HG03280 (cell line): ENCODE measurements around the gene CCND1.

Source experiments
- ATAC-seq: cut with Tn5 transposase; IDR thresholded peaks from one replicate; pipeline ENCODE4 v1.9.1; 2021; ENCODE audit warnings: mild to moderate bottlenecking, moderate library complexity; ENCODE audit not compliant: unreplicated experiment

The CCND1 gene

DNA sequence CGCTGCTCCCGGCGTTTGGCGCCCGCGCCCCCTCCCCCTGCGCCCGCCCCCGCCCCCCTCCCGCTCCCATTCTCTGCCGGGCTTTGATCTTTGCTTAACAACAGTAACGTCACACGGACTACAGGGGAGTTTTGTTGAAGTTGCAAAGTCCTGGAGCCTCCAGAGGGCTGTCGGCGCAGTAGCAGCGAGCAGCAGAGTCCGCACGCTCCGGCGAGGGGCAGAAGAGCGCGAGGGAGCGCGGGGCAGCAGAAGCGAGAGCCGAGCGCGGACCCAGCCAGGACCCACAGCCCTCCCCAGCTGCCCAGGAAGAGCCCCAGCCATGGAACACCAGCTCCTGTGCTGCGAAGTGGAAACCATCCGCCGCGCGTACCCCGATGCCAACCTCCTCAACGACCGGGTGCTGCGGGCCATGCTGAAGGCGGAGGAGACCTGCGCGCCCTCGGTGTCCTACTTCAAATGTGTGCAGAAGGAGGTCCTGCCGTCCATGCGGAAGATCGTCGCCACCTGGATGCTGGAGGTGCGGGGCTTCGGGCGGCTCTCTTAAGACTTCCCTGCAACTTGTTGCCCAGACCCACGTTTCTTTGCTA, at the start of gene CCND1:
TSS of gene CCND1 (plus strand) at position 162 of the 587 bp plus-strand sequence. CDS start at position 320, 158 bp downstream.
- no peak for ATAC-seq

DNA sequence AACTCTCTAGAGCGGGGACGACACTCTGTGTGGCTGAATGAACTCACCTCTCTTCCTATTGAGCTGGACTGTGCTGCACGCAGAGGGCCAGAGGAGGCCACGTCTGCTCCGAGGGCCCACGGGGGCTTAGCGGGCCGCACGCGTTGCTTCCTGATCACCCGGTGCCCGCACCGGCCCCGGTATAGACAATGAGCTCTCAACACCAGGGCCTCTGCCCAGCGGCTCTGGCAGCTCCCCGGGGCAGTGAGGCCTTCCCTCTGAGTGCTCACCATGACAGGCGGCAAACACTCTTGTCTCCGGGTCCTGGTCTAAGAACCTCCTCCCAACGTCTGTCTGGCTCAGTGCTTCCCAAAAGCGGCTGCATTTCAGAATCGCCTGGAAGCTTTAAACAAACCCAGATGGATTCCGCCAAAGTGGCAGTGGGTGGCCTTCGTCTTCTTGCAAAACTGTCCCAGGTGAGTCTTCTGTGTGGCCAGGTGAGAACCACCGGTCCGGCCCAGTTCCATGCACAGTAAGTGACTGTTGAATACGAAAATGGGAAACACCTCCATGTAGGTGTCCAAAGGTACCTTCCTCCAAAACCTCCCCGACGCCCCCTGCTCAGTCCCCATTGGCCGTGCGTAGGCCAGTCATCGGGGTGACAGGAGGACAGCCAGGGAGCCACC, 47.8 kb upstream of the CCND1 start:
- ATAC-seq, result no peak

DNA sequence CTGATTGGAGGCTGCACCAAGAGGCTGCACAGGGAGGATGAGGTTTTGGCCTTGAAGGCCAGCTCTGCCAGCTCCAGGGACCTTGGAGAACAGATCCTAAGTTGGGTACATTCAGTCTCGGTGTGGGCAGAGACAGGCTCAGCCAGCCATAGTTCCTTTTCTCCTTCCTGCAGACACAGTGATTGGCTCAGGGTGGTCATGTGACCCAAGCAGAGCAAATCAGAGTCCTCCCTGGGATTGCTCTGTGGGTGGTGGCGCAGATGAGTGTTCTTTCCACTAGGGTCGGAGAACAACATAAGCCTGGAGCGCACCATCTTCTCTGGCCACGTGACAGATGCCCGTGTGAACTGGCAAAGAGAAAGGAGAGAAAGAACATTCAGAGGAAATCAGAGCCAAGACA, 47.1 kb upstream of the CCND1 start:
- no peak for ATAC-seq

DNA sequence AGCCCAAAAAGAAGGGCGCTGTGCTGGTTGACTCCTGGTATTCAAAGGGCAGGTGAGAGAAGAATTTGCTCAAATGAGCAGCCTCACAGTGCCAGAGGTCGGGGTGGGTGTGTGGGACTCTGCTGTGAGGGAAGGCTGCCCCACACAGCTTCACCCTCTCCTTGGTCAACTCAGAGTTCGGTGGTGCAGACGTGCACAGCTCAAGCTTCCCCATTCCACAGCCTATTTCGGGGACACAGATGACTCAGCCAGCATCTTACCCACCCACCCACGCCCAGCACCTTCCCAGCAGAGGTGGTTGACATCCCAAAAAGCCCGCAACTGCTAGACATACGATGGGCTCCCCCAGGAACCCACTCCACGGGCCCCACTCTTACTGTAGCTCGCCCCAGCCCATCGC, 46.5 kb upstream of the CCND1 start:
- ATAC-seq, result no peak

DNA sequence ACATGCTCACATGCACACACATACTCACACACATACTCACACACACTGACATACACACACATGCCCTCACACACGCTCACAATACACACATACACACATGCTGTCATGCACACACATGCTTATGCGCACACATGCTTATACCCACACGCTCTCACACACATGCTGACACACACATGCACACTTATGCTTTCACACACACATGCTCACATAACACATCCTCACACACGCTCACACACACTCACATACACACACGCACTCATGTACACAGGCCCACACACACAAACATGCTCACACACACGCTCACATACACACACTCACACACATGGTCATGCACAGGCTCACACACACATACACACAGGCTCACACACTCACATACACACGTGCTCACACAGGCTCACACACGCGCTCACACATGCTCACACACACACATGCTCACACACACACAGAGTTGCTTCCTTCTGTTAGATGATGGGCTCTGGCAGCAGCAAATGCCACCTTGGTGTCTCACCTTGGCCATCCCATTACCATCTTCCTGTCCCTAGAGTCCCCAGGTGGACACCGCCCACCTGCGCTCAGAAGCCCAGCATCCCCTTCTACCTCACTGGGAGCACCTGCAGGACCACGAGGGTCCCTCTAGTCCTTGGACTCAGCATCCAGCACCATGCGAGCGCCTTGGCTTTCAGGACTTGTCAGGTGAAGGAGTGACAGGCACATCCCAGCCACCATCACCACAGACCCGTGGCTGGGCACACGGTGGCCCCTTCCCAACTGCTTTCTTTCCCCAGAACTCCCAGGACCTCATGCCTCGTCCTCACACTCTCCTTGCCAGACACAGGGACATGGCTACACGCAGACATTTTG, 44.9 kb upstream of the CCND1 start:
- no peak for ATAC-seq

DNA sequence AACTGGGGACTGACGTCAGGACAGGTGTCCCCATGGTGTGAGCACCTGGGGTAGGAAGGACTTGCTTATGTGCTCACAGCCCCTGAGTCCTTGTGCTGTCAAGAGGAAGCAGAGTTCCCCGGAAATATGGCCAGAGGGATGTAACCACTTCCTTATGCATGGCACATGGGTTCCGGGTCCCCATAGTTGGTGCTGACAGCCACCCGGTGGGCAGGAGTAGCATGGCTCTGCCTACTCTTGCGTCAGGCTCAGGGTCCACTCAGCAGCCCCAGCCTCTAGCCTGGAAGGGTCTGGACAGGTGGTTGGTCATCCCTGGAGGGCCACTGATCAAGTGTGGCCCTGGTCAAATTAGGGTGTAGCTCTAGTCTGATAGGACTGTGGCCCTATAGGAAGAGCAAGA, 42.8 kb upstream of the CCND1 start:
- ATAC-seq, result no peak

DNA sequence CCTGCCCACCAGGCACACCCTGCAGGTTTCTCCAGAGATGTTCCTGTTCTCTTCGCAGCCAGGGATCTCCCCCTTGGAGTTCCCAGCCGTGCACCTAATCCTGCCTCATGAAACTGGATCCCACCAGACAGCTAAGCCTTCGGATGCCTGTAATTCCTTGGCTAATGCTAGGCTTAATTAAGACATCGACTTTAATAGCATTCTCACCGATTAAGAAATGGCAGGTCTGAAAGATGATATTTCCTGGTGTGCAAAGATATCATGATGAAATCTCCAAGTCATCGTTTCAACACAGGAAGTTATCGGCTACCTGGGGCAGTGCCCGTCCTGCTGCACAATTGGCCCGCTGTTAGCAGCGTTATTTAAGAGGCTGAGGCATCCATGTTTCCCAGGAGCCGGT, 41.5 kb upstream of the CCND1 start:
- ATAC-seq, result no peak

DNA sequence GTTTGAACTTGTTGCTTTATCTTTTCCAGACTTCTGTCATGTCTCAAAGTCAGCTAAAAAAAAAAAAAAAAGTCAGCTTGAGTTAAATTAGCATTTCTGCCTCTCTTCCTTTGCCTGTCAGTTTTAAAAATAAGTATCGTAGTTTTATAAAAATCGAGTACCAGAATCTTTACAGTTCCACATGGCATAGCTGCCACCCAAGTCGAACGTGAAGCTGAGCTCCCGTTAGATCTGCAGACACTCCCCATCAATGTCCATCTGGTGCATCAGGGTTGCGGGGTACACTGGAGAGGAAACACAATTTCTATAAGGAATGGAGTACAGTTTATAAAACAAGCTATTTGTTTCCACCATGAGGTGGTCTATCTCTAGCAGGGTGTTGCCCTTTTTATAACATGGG, 41.0 kb upstream of the CCND1 start:
- ATAC-seq, result no peak

DNA sequence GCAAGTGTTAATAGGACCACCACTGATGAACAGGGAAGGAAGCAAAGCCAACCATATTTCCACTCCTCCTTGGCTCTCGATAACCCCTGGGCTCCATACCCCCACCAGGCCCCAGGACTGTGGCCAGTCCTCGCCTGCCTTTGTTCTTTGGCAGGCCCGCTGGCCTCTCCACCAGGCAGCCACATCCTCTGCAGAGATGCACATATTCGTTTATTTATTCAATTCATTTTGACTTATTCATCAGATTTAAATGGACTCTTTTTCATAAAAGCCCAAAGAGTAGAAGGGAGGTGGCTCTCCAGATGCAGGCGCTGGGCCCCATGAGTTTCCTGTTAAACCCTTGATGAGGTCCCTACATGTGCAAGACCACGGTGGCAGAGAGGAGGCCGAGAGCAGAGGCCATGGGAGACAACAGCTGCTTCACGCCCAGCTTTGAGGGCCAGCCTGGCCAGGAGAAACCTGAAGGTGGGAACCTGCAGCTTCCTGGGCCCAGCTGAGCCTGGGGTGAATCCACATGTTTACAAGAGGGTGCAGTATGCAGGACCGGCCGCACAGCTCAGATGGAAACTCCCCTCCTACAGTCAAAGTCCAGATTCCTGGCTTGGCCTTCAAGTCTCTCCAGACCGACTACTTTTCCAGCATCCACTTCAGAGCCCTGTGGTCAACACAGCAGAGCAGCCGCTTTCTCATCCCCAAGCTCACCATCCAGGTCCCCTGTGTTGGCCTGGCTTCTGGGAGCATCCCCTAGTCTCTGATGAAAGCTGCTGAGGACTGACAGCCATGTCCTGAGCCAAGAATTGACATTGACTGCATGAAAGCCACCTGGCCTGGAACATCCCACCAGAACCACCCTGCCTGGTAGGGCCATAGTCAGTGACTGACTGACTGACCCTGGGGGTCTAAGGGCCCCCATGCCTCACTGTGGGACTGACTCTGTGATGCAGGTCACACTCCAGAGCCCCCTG, 39.7 kb upstream of the CCND1 start:
- no peak for ATAC-seq

DNA sequence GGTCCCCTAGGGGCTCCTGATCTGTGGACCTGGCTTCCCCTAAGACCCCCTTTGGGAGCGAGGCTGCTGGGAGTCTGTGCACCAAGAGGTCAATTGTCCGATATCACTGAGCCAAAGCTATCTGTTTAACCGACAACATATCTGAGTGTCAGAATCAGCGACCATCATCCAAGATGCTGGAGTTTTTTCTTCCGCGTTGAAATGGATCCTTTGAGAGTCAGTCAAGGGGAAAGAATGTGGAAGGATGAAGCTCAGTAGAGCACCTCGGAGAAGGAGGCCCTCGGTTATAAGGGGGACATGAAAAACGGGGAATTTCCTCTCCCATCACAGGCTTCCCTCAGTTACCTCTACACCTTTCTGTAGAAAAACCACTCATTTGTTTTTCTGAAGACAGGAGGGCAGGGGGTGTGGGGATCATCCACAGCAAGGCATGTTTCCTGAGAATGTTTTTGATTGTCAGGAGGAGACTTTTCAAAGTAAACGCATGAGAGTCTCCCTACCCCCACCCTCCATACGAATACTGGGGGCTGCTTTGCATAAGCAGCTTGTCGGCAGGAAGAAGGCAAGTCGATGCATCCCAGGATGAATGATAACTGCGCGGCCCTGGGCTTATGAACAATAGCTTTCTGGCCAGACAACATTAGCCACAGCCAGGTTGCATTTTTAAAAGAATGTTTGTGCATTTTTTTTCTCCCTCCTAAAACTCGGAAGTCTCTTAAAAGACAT, 37.7 kb upstream of the CCND1 start:
- ATAC-seq, result no peak

DNA sequence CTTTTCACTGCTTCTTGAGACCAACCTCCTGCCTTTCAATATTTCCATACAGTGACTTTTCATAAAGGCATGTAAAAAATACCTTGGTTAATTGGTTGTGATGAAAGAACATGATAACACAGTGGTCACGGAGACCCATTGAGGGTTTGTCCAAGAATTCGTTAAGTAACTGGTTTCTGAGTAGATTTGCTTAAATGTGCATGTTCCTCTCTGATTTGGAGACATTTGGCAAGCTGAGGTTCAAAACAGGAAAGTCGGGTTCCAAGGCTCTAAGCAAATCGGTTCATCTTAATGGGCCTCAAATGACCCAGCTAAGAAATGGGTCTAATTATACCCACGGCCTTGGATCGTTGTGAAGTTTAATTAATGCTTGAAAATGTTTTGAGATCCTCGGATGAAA, 36.9 kb upstream of the CCND1 start:
- no peak for ATAC-seq

DNA sequence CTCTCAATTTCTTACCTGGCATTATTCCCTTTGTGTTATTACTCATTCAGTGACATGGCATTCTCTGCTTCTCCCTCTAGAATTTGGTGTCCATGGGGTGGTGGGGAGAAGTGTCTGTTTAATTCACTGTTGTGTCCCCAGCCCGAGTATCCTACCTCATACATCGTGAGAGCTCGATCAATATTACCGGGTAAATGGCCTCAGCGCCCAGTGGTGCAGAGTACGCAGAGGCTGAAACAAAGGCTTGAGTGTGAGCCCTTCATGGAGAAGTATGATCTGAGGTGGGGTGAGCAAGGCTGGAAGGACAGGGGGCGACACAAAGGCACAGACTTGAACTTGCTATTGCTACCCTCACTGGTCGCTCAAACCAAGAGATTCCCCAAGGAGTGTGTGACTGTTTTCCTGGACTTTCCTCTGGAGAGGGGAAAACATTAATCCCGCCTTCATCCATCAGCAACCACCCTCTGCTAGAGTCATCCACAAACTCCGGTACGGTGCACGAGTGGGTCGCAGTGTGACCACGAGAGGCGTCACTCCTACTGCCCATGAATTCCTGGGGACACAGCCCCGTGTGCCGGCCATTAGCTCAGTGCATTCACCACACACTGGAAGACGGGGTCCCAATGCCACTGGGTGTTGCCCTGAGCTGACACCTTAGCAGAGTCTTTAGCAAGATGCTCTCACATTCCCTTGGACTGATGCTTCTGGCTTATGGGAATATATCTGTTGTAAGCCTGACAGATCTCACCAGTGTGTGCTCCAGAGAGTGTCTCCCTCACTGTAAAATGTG, 35.0 kb upstream of the CCND1 start:
- ATAC-seq, result no peak

DNA sequence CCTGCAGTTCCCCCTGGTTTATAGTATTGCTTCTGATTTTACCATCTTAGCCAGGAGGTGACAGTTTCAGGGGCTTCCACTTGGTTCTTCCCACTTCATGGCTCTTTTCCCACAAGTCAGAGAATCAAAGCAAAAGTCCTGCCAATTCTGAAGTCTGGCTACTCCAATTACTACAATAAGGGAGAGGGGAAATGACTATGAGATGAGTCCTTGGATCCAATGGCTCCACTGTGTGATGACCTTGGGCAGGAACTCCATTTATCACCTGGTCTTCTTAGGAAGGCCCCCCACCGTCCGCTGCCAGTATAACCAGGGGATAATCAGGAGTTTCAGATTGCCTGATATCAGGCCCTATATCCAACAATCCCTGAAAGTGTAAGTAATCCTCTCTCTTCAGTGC, 31.6 kb upstream of the CCND1 start:
- no peak for ATAC-seq

DNA sequence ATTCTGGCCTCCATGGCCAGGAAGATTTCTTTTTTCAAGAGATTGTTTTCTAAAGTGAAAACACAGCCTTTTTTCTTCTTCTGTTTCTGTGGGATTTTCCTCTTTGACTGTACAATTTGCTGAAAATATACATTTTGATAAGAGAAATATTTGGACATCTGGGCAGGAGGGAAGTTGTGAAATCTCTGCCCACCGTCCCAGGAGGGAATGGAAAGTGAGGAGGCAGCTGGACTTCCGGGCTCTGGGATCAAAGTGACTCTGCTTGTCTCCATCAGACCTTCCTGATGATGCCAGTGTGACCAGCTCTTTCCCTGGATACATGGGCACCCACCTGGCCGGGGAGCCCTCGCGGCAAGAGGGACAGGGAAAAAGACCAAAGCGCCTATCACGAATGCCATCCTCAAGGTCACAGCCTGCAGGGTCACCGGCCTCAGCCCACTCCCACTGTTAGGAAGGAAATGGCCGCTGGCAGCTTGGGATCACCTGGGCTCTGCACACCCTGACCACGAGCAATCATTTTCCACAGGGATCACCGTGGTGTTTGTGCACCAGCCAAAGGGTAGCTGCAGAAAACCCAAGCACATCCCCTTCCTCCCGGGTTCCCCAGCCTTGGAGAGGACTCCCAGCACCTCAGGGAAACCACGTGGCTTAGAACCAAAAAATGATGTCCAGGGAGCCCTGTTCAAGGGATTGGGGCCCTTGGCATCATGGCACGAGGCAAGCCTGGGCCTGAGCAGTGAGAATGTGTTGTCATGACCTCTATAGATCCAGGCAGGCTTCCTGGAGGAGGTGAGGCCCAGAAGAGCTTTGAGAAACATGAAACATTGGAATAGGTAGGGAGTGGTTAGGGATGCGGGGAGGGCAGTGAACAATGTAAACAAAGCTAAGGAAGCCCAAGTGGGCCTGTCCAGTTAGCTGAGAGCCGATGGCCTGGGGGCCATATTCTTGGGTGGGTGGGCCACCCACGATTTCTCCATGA, 29.1 kb upstream of the CCND1 start:
- ATAC-seq, result no peak

DNA sequence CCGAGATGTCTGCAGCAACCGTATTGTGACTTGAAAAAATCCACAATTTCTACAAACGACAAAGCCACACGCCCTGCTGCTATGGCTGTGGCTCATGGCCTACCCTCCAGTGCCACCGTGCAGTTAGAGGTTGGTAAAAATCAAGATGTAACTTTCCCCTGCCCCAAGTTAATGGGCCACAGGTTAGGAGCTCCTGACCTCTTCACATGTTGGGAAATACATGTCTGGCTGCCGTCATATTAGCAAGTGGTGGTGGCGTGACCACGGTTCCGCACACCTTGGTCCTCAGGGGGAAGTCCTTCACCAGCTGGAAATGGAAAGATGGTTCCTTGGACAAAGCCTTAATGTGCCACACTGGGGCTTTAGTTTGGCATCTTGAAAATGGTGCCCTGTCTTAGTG, 27.4 kb upstream of the CCND1 start:
- no peak for ATAC-seq

DNA sequence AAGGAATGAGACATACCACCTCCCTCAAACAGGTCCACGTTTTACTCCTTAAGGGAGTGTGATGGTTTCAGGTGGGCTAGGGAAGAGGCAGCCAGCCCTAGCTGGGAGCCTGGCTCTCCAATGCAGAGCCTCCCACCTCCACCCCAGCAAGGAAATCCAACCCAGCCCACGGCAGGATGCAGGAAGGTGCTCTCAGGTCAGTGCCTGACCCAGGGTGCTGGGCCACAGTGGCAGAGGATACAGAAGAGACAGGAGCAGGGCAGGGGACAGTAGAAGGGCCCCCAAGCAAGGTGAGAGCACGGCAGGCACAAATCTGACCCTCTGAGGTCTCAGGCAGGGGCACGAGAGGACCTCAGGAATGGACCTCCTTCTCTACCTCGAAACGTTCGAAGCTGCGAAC, 26.9 kb upstream of the CCND1 start:
- ATAC-seq, result no peak

DNA sequence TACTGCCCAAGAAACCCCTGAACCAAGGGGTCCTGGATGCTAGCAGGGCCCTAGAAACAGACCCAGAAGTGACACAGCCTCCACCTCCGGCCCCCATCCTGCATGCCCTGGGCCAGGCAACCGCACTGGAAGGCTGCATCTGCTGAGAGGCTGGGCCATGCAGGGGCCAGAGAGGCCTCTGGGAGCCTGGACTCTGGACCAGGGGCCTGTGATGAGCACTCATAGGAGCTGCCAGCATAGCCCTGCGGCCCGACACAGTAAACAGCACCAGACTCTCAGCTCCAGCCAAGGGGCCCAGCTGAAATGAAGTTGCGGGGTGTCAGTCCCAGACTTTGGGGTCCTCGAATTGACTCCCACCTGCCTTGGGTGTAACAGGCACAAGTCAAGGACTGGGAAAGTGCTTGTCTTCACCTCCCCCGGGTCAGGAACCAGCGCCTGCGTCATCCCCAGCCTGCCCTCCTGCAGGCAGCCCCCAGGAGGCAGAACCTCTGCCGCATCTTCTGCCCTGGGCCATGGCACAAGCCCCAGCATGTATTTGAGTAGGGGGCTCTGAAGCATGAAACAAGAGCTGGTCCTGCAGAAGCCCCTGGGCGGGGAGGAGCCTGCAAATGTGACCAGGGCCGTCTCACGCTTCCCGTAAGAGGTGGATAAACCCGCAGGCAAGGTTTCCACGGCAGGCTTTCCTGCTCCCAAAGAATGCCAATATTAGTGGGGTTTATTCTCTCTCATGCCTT, 25.2 kb upstream of the CCND1 start:
- ATAC-seq, result no peak

DNA sequence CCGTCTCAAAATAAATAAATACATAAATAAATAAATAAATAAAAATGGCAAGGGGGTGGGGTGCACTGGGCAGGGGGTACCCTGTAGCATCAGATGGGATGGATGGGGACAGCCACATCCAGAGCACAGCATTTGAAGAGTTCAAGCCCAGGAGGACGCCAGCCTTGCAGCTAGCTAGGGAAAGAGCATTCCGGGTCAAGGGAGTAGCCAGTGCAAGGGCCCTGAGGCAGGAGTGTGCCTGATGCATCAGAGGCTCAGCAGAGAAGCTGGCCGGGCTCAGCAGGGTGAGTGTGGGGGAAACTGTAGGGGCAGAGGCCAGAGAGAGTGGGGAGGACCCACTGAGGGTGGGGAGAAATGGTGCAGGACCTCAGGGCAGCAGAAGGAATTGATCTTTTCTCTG, 23.7 kb upstream of the CCND1 start:
- ATAC-seq, result no peak
